Naive B cell (primary cell): ENCODE data around the gene B3GLCT. TPM values are rescaled to one million over a fixed set of nuclear protein-coding genes. Genes with fewer than 3 reads are reported as not detected.
A peak's percentile ranks its signal among the peaks of the same experiment; 100 is the strongest.

Source experiments
- ATAC-seq, 2 donors: fragments of 150-1000 bp; cut with Tn5 transposase; 2 replicates each; pipeline ENCODE4 v1.10.0; 2021; ENCODE audit warnings: low read depth in 2 of 2, mild to moderate bottlenecking in 2 of 2, moderate library complexity in 2 of 2
- DNase-seq: peaks from one replicate; pipeline ENCODE4 v3.0.0; 2022
- H3K27ac Mint-ChIP-seq, 6 donors: one replicate each; pipeline ENCODE4 v1.8.0; 2020 to 2022; ENCODE audit warnings: mild to moderate bottlenecking in 6 of 6, mixed read lengths in 6 of 6, moderate library complexity in 5 of 6, inconsistent platforms in 2 of 6
- H3K27me3 Mint-ChIP-seq, 3 donors: one replicate each; pipeline ENCODE4 v1.8.0; 2021 to 2022; ENCODE audit warnings: mixed read lengths in 3 of 3, mild to moderate bottlenecking in 1 of 3
- H3K36me3 Mint-ChIP-seq, 2 donors: one replicate each; pipeline ENCODE4 v1.8.0; 2020 to 2022; ENCODE audit warnings: mixed read lengths in 2 of 2, inconsistent platforms in 1 of 2, mild to moderate bottlenecking in 1 of 2
- H3K4me1 Mint-ChIP-seq, 3 donors: one replicate each; pipeline ENCODE4 v1.8.0; 2020 to 2022; ENCODE audit warnings: mixed read lengths in 3 of 3, inconsistent platforms in 1 of 3, mild to moderate bottlenecking in 1 of 3, moderate library complexity in 1 of 3
- H3K4me3 Mint-ChIP-seq, 8 donors: one replicate each; pipeline ENCODE4 v1.8.0; 2020 to 2022; ENCODE audit warnings: mild to moderate bottlenecking in 8 of 8, mixed read lengths in 8 of 8, moderate library complexity in 8 of 8, inconsistent platforms in 2 of 8
- H3K9me3 Mint-ChIP-seq, 7 donors: one replicate each; pipeline ENCODE4 v1.8.0; 2020 to 2022; ENCODE audit warnings: mixed read lengths in 7 of 7, mild to moderate bottlenecking in 5 of 7, inconsistent platforms in 2 of 7, moderate library complexity in 1 of 7
- polyA plus RNA-seq, 6 donors: library from polyadenylated mRNA; unstranded; fragments of 300-500 nt; fragmentation: Illumina TruSeq; gene quantifications; one replicate each; pipeline ENCODE4 v1.2.3, GENCODE V29; 2021; ENCODE audit warnings: low read depth in 6 of 6

Gene B3GLCT
- polyA plus RNA-seq, 6 donors from 2014 or later = 3.2 to 9.1 (median 6.0) TPM

DNA sequence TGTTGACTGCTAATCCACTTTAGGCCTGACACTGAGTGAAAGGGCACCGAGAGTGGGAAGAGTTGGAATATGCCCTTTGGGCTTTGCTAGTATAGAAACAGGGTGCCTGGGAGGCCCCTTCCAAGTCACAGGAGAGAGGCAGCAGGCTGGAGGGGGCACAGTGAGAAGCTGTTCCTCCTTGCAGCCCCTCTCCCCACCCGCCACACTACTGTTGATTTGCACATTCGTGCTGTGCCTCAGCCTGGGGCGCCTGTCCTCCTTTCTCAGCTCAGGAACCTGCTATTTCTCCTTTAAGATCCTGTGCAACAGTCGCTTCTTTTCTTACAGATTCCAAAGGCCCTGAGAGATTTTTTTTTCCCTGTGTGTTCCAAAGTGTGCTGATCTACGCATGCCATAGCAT, 2.8 kb upstream of the B3GLCT start:
- peaks cover 0 to 9% of the 10 kb centered on the region in 2 donors for H3K36me3 Mint-ChIP-seq
- no peaks in the 10 kb centered on the region for H3K27me3 Mint-ChIP-seq
- H3K4me3 Mint-ChIP-seq = peak overlapping the region in 1 of 8 donors; percentile 19
- peaks cover 8 to 14% (median 12%) of the 10 kb centered on the region in 3 donors for H3K4me1 Mint-ChIP-seq
- no peak for ATAC-seq
- no peak for DNase-seq
- H3K9me3 Mint-ChIP-seq = peaks cover 0 to 1% (median 0%) of the 10 kb centered on the region in 7 donors
- H3K27ac Mint-ChIP-seq = no peak overlapping the region

DNA sequence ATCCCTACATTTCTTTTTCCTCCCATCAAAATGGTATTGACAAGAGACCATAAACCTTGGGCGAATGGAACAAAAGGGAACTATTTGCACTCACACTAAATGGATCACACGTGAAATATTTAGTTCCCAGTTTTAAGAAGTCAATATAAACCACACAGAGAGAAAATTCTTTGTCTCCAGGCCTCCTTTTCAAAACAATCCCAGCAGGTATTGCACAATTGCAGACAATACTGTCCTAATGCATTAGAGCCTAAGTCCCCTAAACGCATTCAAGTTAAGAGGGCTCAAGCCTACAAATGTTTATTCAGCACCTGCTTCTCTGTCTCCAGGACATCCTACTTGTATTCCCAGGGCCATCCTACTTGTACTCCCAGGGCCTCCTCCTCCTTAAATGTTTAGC, 1.3 kb upstream of the B3GLCT start:
- Mint-ChIP-seq H3K27ac (peak overlapping the region in 2 of 6 donors; percentile 39 to 93), H3K4me1 (peaks cover 8 to 14% (median 12%) of the 10 kb centered on the region in 3 donors), H3K36me3 (peaks cover 0 to 9% of the 10 kb centered on the region in 2 donors), H3K4me3 (peak overlapping the region in 3 of 8 donors; percentile 30 to 79 (median 36)), H3K9me3 (peaks cover 0 to 1% (median 0%) of the 10 kb centered on the region in 7 donors), H3K27me3 (no peaks in the 10 kb centered on the region)
- DNase-seq (no peak), ATAC-seq (no peak)

DNA sequence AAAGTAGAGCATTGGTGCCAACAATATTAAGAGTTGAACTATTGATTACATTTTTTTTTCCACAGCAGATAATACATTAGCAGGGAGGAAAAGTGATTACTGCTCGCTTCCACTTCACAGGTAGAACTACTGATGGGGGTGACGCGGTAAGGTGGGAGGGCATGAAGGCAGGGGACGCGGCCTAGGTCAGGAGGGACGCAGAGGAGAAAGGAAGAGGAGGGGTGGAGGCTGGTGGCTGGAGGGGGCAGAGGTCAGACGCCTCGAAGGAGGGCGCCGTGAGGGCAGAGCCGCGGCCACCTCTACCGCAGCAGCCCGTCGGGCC, 287 bp upstream of the B3GLCT start:
- Mint-ChIP-seq H3K9me3 (no peaks in the 10 kb centered on the region), H3K27me3 (peaks cover 0 to 4% (median 0%) of the 10 kb centered on the region in 3 donors), H3K4me3 (peak overlapping the region; percentile 70 to 92 (median 86)), H3K36me3 (peaks cover 0 to 9% of the 10 kb centered on the region in 2 donors), H3K4me1 (peaks cover 8 to 19% (median 12%) of the 10 kb centered on the region in 3 donors), H3K27ac (peak overlapping the region in 5 of 6 donors; percentile 24 to 93 (median 69))
- no peak for DNase-seq
- peak; percentile 12 to 18 for ATAC-seq

DNA sequence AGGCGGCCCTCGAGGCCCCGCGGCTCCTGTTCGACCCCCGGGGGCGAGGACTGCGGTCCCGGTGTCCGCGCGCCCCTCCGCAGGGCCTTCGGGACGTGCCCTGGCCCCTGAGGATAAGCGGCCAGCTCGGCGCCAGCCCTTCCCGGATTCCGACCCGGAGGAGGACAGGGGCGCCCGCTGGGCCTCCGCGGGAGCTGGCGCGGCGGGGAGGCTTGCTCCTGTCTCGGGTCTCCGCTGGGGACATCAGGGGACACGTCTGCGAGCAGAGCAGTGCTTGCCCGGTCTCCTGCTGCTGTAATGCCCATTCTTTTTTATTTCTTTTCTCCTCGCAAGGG, 829 bp downstream of the B3GLCT start:
- Mint-ChIP-seq H3K36me3 (peaks cover 0 to under 1% of the 10 kb centered on the region in 2 donors), H3K9me3 (no peaks in the 10 kb centered on the region), H3K27me3 (peaks cover 0 to 5% (median 0%) of the 10 kb centered on the region in 3 donors), H3K4me1 (peaks cover 8 to 17% (median 12%) of the 10 kb centered on the region in 3 donors), H3K27ac (peak overlapping the region; percentile 78 to 92 (median 84)), H3K4me3 (peak overlapping the region; percentile 75 to 94 (median 88))
- ATAC-seq = peak; percentile 15 to 21
- no peak for DNase-seq

DNA sequence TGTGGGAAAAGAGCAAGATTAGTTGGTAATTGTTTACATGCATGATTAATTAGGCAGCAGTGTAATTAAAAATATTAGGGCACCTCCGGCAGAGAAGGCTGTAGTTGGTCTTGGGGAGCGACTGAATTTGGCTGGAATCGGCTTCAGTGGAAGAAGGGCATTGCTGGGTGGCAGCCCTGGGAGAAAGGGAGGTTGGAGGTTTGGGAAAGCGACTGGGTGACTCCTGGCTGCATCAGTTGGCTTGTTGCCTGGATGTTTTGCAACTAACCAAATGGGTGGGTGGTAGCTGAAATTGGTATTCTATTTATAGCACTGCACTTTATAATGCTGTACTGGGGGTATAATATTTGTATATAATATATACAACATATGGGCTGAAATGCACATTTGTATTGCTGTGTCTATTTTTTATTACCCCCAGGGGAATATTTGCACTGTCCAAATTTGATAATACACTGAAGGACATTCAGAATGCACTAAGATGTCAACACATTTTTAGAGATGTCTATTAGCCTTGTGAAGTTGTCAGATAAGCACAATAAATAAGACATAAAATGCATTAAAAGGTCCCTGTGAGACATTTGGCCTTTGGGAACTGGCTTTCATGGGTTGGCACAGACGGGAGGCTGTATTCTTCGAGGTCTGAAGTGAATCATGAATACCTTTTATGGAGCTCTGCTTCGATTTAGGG, 1.7 kb downstream of the B3GLCT start:
- Mint-ChIP-seq H3K4me1 (peaks cover 8 to 17% (median 12%) of the 10 kb centered on the region in 3 donors), H3K27me3 (peaks cover 0 to 5% (median 0%) of the 10 kb centered on the region in 3 donors), H3K4me3 (peak overlapping the region; percentile 75 to 94 (median 88)), H3K27ac (peak overlapping the region; percentile 50 to 92 (median 85)), H3K36me3 (no peaks in the 10 kb centered on the region), H3K9me3 (no peaks in the 10 kb centered on the region)
- DNase-seq (no peak), ATAC-seq (no peak)

DNA sequence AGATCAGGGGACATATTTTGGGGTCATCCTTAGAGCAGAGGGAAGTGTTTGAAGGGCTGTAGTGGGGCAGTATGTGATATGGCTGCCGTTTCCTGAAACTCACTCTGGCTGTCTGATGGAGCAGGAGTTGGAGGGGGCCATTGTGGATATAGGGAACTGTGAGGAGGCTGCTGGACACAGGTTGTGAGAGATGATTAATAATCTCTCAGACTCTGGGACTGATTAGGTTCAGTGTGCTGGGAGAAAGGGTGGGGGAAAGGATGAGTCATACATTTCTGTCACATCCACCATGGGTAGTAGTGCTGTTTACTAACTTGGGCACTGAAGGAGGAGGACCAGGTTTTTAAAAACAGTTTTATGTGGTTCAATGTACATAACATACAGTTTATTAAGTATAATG, 4.8 kb downstream of the B3GLCT start:
- ATAC-seq = no peak
- H3K4me1 Mint-ChIP-seq = peaks cover 8 to 14% (median 8%) of the 10 kb centered on the region in 3 donors
- H3K27me3 Mint-ChIP-seq = peaks cover 0 to 5% (median 0%) of the 10 kb centered on the region in 3 donors
- H3K9me3 Mint-ChIP-seq = no peaks in the 10 kb centered on the region
- no peak for DNase-seq
- H3K36me3 Mint-ChIP-seq = no peaks in the 10 kb centered on the region
- no peak overlapping the region for H3K4me3 Mint-ChIP-seq
- no peak overlapping the region for H3K27ac Mint-ChIP-seq

DNA sequence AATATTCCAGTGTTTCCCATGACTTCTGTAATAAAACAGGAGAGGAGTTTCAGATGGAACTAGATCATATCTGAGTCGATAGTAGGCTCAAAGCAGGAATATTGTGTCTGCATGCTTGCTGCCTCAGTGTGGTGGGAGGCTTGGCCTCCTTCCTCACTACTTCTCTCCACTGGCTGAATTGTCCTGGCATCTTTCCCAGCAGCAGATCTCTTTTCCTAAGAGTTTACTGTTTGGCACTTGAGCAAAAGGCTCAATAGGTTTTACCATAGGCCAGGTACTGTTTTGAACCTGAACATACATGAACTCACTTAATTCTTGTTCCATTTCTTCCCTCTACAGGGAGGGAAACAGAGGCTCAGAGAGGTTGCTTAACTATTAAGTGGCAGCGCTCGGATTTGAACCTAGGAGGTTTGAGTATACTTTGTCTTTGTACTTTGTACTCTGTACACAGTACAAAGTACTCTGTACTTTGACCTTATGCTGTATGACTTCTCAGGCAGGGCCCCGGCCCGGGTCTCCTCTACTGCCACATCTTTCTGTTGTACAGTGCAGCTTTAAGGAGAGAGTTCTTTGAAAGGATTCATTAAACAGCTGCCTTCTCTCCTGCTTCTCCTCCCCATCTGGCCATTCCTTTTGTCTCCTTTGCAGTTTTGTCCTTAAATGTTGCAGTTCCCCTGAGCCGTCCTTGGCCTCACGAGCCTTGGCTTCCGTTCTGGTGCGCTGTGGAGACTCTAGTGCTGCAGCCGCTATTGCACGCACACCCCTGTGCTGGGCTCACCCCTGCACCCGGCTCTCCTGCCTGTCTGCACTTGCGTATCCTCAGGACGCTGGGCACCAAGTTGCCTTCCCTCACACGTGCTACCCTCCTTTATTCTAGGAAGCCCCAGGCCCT, 8.1 kb downstream of the B3GLCT start:
- Mint-ChIP-seq H3K27me3 (peaks cover 0 to 5% (median 0%) of the 10 kb centered on the region in 3 donors), H3K9me3 (no peaks in the 10 kb centered on the region), H3K4me3 (no peak overlapping the region), H3K4me1 (peaks cover 0 to 11% (median 0%) of the 10 kb centered on the region in 3 donors), H3K36me3 (no peaks in the 10 kb centered on the region), H3K27ac (peak overlapping the region in 1 of 6 donors; percentile 52)
- ATAC-seq = no peak
- DNase-seq = no peak

DNA sequence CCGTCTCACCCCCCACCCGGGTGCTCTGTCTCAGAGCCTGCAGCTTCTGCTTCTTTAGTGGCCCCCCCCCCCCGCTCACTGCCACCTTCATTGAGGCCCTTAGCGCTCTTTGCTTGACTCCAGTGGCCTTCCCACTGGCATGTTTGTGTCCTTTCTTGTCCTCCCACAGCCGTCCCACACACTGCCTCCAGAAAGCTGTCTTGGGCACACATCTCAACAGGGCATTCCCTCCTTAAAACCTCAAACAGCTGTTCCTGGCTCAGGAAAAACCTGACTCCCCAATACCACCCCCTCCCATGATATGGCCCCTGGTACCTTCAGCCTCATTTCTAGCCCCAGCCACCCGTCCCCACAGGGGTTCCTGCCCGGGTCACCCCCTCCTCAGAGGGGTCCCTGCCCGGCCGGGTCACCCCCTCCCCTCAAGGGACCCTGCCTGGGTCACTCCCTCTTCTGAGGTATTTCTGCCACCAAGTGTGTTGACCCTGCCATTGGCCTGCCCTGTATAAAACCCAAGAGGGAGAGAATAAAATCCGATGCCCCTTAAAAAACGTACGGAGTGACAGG, 8.9 kb downstream of the B3GLCT start:
- H3K9me3 Mint-ChIP-seq = no peaks in the 10 kb centered on the region
- H3K36me3 Mint-ChIP-seq = no peaks in the 10 kb centered on the region
- H3K4me1 Mint-ChIP-seq = peaks cover 0 to 14% (median 4%) of the 10 kb centered on the region in 3 donors
- ATAC-seq (no peak), DNase-seq (no peak)
- H3K4me3 Mint-ChIP-seq = no peak overlapping the region
- H3K27me3 Mint-ChIP-seq = peaks cover 0 to 5% (median 0%) of the 10 kb centered on the region in 3 donors
- no peak overlapping the region for H3K27ac Mint-ChIP-seq

DNA sequence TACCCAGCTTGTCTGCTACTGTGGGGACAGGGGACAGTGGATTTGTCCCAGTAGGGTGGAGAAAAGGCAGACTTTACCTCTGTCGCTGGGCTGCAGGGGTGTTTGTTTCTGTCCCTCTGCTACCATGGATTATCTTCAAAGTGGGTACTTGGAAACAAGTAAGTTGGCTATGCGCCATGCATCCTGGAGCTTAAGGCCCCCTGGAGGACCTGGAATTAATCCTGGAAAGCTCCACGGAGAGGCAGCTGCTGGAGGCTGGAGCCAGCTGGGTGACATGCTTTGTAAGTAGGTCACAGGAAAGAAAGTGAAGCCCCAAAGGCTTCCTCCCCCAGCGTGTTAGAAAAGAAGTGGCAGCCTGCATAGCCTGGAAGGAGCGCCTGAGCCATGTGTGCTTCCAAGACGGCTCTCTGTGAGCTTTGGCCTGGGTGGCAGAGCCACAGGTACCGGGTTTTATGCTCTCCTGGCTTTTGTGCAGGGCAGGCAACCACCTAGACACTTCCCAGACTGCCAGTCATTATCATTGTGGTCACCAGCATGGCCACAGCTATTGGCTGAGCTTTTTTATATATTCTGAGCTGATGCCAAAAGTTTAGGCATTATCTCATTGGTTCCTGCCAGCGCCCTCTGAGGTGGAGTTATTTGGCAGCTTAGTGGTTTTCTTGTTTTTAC, 9.5 kb downstream of the B3GLCT start:
- Mint-ChIP-seq H3K9me3 (no peaks in the 10 kb centered on the region), H3K27ac (no peak overlapping the region), H3K36me3 (no peaks in the 10 kb centered on the region), H3K27me3 (peaks cover 0 to 2% (median 0%) of the 10 kb centered on the region in 3 donors), H3K4me1 (peaks cover 0 to 15% (median 10%) of the 10 kb centered on the region in 3 donors), H3K4me3 (no peak overlapping the region)
- DNase-seq (no peak), ATAC-seq (no peak)

DNA sequence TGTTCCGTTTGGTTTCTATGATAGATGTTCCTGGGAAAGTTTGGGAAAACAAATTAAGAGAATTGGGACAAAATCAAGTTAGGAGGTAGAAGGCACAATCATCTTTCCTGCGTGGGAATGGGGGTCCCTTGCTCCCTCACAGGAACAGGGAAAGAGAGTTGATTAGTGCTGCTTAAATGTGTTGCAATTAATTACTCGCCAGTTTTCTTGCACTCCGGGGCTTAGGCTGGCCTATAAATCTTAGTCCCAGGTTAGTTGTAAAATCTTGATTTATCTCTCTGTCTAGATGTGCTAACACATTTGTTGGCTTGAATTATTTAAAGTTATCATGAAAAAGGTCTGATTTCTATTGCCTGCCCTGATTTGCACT, 10.1 kb downstream of the B3GLCT start:
- peaks cover 0 to 13% (median 11%) of the 10 kb centered on the region in 3 donors for H3K4me1 Mint-ChIP-seq
- H3K9me3 Mint-ChIP-seq = no peaks in the 10 kb centered on the region
- ATAC-seq = no peak
- no peak overlapping the region for H3K4me3 Mint-ChIP-seq
- no peak overlapping the region for H3K27ac Mint-ChIP-seq
- no peaks in the 10 kb centered on the region for H3K27me3 Mint-ChIP-seq
- no peak for DNase-seq
- H3K36me3 Mint-ChIP-seq = no peaks in the 10 kb centered on the region

DNA sequence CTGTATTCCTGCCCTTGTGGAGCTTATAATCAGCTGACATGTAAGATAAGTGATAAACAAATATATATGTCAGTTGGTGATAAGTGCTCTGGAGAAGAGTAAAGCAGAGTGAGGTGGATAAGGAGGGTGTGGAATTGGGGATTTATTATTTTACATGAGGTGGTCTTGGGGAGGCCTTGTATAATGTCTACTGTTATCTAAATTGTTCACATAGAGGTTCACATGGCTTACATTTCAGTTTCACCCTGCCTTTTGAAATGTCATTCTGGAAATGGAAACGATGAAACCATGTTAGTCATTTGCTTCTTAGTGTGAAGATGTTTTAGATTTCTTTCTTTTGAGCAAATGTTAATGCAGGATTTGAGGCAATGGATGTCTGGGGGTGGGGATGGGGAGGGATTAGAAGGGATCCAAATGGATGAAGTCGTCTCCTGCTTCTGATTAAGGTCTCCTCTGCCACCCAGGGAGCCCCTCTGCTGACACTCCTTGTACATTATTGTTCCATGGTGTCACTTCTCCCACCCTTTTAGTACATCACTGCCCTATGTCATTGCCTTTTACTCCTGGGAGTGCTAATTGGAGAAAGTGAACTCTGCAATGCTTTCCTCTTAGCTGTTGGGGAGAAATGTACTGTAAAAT, 14.0 kb downstream of the B3GLCT start:
- DNase-seq (no peak), ATAC-seq (no peak)
- peaks cover 0 to 9% of the 10 kb centered on the region in 2 donors for H3K36me3 Mint-ChIP-seq
- peak overlapping the region in 1 of 6 donors; percentile 69 for H3K27ac Mint-ChIP-seq
- H3K4me1 Mint-ChIP-seq = peaks cover 0 to 13% (median 11%) of the 10 kb centered on the region in 3 donors
- no peak overlapping the region for H3K4me3 Mint-ChIP-seq
- peaks cover 0 to 5% (median 0%) of the 10 kb centered on the region in 7 donors for H3K9me3 Mint-ChIP-seq
- H3K27me3 Mint-ChIP-seq = no peaks in the 10 kb centered on the region

DNA sequence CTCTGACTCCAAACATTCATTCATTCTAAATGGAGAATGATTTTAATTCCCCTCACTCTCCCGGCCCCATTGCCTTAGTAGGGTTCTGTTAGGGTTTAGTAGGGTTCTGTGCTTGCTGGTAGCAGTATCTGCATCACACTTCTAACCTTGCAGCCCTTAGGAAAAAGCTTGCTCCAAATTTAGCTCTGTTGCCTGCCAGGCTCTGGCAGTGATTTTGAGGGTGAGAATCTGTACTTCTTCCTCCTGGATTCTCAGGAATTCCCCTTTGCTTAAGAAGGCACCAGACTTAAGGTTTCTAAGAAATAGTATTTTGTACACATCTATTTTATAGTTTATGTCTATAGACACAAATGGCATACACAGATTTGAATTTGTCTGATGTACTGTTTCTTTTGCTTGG, 14.7 kb downstream of the B3GLCT start:
- no peaks in the 10 kb centered on the region for H3K27me3 Mint-ChIP-seq
- H3K27ac Mint-ChIP-seq = peak overlapping the region in 2 of 6 donors; percentile 59 to 69
- peaks cover 0 to 5% (median 0%) of the 10 kb centered on the region in 7 donors for H3K9me3 Mint-ChIP-seq
- peaks cover 0 to 9% of the 10 kb centered on the region in 2 donors for H3K36me3 Mint-ChIP-seq
- ATAC-seq (no peak), DNase-seq (no peak)
- H3K4me3 Mint-ChIP-seq = peak overlapping the region in 1 of 8 donors; percentile 49
- peaks cover 0 to 13% (median 11%) of the 10 kb centered on the region in 3 donors for H3K4me1 Mint-ChIP-seq
